GM19452 (cell line): ENCODE data around the gene CNDP2.

Source experiments
- ATAC-seq: cut with Tn5 transposase; IDR thresholded peaks from one replicate; pipeline ENCODE4 v1.9.1; 2021; ENCODE audit not compliant: unreplicated experiment

The CNDP2 gene

GRCh38 chr18:74533666-74534065, 37.5 kb downstream of the CNDP2 start:
- no peak for ATAC-seq

GRCh38 chr18:74534150-74534969, 38.2 kb downstream of the CNDP2 start, which contains the start of gene CNDP1:
TSS of gene CNDP1 (plus strand) at chr18:74534500. CDS start at chr18:74534668, 168 bp downstream.
- ATAC-seq = no peak

- peak; percentile 57 for ATAC-seq
These were observed 39.0 kb downstream of the CNDP2 start for GRCh38 chr18:74534981-74535649.

GRCh38 chr18:74539289-74539688, 43.1 kb downstream of the CNDP2 start:
- no peak for ATAC-seq

- no peak for ATAC-seq
These were observed 44.7 kb downstream of the CNDP2 start for GRCh38 chr18:74540652-74541421.

GRCh38 chr18:74541703-74542555, 45.8 kb downstream of the CNDP2 start:
- ATAC-seq = no peak

GRCh38 chr18:74544898-74545297, 48.7 kb downstream of the CNDP2 start:
- ATAC-seq = no peak

- no peak for ATAC-seq
These were observed 49.8 kb downstream of the CNDP2 start for GRCh38 chr18:74546007-74546406.

GRCh38 chr18:74546751-74547530, 50.8 kb downstream of the CNDP2 start:
- ATAC-seq = no peak

GRCh38 chr18:74547860-74548259, 51.7 kb downstream of the CNDP2 start:
- no peak for ATAC-seq

- ATAC-seq = no peak
These were observed 53.5 kb downstream of the CNDP2 start for GRCh38 chr18:74549591-74550104.

GRCh38 chr18:74550886-74551285, 54.7 kb downstream of the CNDP2 start:
- no peak for ATAC-seq

GRCh38 chr18:74551452-74551851, 55.3 kb downstream of the CNDP2 start:
- no peak for ATAC-seq

GRCh38 chr18:74551936-74552555, 55.9 kb downstream of the CNDP2 start:
- ATAC-seq = peak; percentile 100

GRCh38 chr18:74556126-74556525, 60.0 kb downstream of the CNDP2 start:
- ATAC-seq = no peak

GRCh38 chr18:74558096-74558495, 61.9 kb downstream of the CNDP2 start:
- no peak for ATAC-seq

GRCh38 chr18:74562131-74562730, 66.1 kb downstream of the CNDP2 start:
- ATAC-seq = no peak

GRCh38 chr18:74562775-74563174, 66.6 kb downstream of the CNDP2 start:
- no peak for ATAC-seq

- ATAC-seq = no peak
These were observed 67.8 kb downstream of the CNDP2 start for GRCh38 chr18:74563999-74564398.
